ENCODE measurements around the gene THAP5.

DNA sequence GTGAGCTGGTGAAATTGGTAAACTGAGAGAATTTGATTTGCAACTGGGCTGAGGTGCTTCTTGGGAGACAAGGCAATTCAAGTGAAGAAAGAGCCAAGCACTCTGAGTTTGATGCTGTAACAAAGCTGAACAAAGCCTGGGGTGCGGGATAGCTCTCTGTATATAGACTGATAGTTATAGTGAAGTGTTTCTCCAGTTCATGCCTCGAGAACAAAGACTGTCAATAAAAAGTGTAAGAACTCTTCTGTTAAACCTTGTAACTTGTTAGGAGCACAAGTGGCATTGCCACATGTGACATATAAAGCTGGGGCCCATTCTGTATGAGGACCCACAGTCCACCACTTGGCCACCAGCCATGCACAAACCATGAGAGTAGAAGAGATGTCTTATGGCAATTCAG, 32.3 kb downstream of the THAP5 start:
- TF ChIP-seq, protein P1, sequence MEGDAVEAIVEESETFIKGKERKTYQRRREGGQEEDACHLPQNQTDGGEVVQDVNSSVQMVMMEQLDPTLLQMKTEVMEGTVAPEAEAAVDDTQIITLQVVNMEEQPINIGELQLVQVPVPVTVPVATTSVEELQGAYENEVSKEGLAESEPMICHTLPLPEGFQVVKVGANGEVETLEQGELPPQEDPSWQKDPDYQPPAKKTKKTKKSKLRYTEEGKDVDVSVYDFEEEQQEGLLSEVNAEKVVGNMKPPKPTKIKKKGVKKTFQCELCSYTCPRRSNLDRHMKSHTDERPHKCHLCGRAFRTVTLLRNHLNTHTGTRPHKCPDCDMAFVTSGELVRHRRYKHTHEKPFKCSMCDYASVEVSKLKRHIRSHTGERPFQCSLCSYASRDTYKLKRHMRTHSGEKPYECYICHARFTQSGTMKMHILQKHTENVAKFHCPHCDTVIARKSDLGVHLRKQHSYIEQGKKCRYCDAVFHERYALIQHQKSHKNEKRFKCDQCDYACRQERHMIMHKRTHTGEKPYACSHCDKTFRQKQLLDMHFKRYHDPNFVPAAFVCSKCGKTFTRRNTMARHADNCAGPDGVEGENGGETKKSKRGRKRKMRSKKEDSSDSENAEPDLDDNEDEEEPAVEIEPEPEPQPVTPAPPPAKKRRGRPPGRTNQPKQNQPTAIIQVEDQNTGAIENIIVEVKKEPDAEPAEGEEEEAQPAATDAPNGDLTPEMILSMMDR (conservative IDR thresholded peaks at IDR 0.05; ENCODE audit: low read length) = no peak
- TF ChIP-seq EZH2phosphoT487 (IDR thresholded peaks at IDR 0.05; ENCODE audit: borderline replicate concordance) = no peak

Data from Loucy (cell line).